HL-60 (cell line): Measurements from ENCODE around the gene TANC2.

ENCODE experiments used
- DNase-seq, 2 experiments: peaks; one replicate each; pipeline ENCODE4 v3.0.0-alpha.2; 2010 to 2020; ENCODE audit warnings: low read depth in 1 of 2, low spot score in 1 of 2
- H3K27ac ChIP-seq: fragments of 250-450 bp; sonication (Bioruptor Pico); replicated peaks from 2 replicates; pipeline ENCODE4 v1.5.1; 2020; ENCODE audit warnings: mild to moderate bottlenecking, moderate library complexity
- H3K27me3 ChIP-seq: fragments of 250-450 bp; sonication (Bioruptor Pico); 2 replicates; pipeline ENCODE4 v1.5.1; 2021; ENCODE audit warnings: mild to moderate bottlenecking, moderate library complexity; ENCODE audit not compliant: insufficient read depth, poor library complexity, severe bottlenecking
- H3K4me3 ChIP-seq: replicated peaks from 2 replicates; pipeline ENCODE4 v1.5.1; 2011; ENCODE audit warnings: mild to moderate bottlenecking, control low read depth, low read length; ENCODE audit not compliant: insufficient read depth
- CTCF ChIP-seq: IDR thresholded peaks from one replicate; pipeline ENCODE4 v1.5.1; 2011; ENCODE audit warnings: low read length, control low read depth, inconsistent platforms; ENCODE audit not compliant: insufficient read depth
- GABPA ChIP-seq: IDR thresholded peaks from 2 replicates; pipeline ENCODE4 v1.6.1; 2012; ENCODE audit warnings: low read depth
- POLR2AphosphoS5 ChIP-seq: IDR thresholded peaks from 2 replicates; pipeline ENCODE4 v1.6.1; 2012; ENCODE audit warnings: low read depth
- REST ChIP-seq: IDR thresholded peaks from 2 replicates; pipeline ENCODE4 v1.6.1; 2012; ENCODE audit warnings: low read depth; ENCODE audit not compliant: insufficient replicate concordance
- SPI1 ChIP-seq: IDR thresholded peaks from 2 replicates; pipeline ENCODE4 v1.6.1; 2012; ENCODE audit warnings: low read depth, mild to moderate bottlenecking, borderline replicate concordance

The TANC2 gene

GRCh38 chr17:62955841-62956352, 10.1 kb upstream of the TANC2 start:
- no peak for DNase-seq

GRCh38 chr17:62963296-62963695, 2.7 kb upstream of the TANC2 start:
- Histone ChIP-seq H3K27ac (no peak overlapping the region), H3K4me3 (no peak overlapping the region), H3K27me3 (peaks cover 5% of the 10 kb centered on the region)
- no peak for DNase-seq
- TF ChIP-seq SPI1 (no peak), CTCF (no peak), REST (no peak), POLR2AphosphoS5 (no peak), GABPA (no peak)

More at GRCh38 chr17:62955841-62956352, 10.1 kb upstream of the TANC2 start:
- no peak overlapping the region for H3K4me3 ChIP-seq
- H3K27me3 ChIP-seq = no peaks in the 10 kb centered on the region
- no peak for TF ChIP-seq REST
- TF ChIP-seq POLR2AphosphoS5 = no peak
- no peak for TF ChIP-seq SPI1
- TF ChIP-seq GABPA = no peak
- TF ChIP-seq CTCF = no peak
- H3K27ac ChIP-seq = no peak overlapping the region

- DNase-seq = no peak
- Histone ChIP-seq H3K4me3 (no peak overlapping the region), H3K27me3 (peaks cover 5% of the 10 kb centered on the region), H3K27ac (no peak overlapping the region)
- TF ChIP-seq GABPA (no peak), SPI1 (no peak), POLR2AphosphoS5 (no peak), REST (no peak), CTCF (no peak)
Observed at GRCh38 chr17:62964506-62964905, 1.5 kb upstream of the TANC2 start.
